ENCODE results near the gene MTMR11. TPM values are rescaled to one million over a fixed set of nuclear protein-coding genes. Genes with fewer than 3 reads are reported as not detected.

Gene MTMR11
- total and polyA plus RNA-seq, 2 experiments from 2014 or later, result 34.0 to 37.0 TPM

- WGBS (ENCODE audit: low lambda C conversion rate, missing lambda C conversion rate), result 12% methylated on average over 9 of the region's 9 CpGs
- no peaks in the 10 kb centered on the region for H3K36me3 ChIP-seq (replicated peaks; ENCODE audit: insufficient read depth, low read depth)
- TF ChIP-seq EZH2 (IDR thresholded peaks at IDR 0.05; ENCODE audit: borderline replicate concordance), result no peak
- TF ChIP-seq CTCF (IDR thresholded peaks at IDR 0.05; ENCODE audit: poor library complexity), result no peak
- no peak for TF ChIP-seq EZH2phosphoT487 (IDR thresholded peaks at IDR 0.05; ENCODE audit: low read depth, severe bottlenecking, unreplicated experiment)
- peaks cover 57% of the 10 kb centered on the region for H3K79me2 ChIP-seq
- peaks cover 47% of the 10 kb centered on the region for H4K20me1 ChIP-seq (ENCODE audit: insufficient read depth, poor library complexity, severe bottlenecking)
- H3K4me2 ChIP-seq, result peak overlapping the region; percentile 88
- H3K27me3 ChIP-seq, result no peaks in the 10 kb centered on the region
- peaks cover 14% of the 10 kb centered on the region for H3K4me1 ChIP-seq (ENCODE audit: insufficient read depth)
- peak overlapping the region; percentile 83 for H3K4me3 ChIP-seq
- no peak overlapping the region for H2AFZ ChIP-seq
- H3K9me3 ChIP-seq (ENCODE audit: low read depth), result no peaks in the 10 kb centered on the region
- DNase-seq (ENCODE audit: low spot score), result peak; percentile 28
- peak overlapping the region; percentile 99 for H3K27ac ChIP-seq
- no peaks in the 10 kb centered on the region for H3K9me2 ChIP-seq (replicated peaks; ENCODE audit: insufficient read depth)
These were observed 52.0 kb downstream of the MTMR11 start for GRCh38 chr1:149884433-149885338.

- Histone ChIP-seq H4K20me1 (ENCODE audit: insufficient read depth, poor library complexity, severe bottlenecking) (peaks cover 49% of the 10 kb centered on the region), H3K4me3 (peak overlapping the region; percentile 83), H3K9me2 (replicated peaks; ENCODE audit: insufficient read depth) (no peaks in the 10 kb centered on the region), H3K4me1 (ENCODE audit: insufficient read depth) (peaks cover 9% of the 10 kb centered on the region), H3K4me2 (peak overlapping the region; percentile 88), H3K36me3 (replicated peaks; ENCODE audit: insufficient read depth, low read depth) (no peaks in the 10 kb centered on the region), H2AFZ (no peak overlapping the region), H3K27me3 (no peaks in the 10 kb centered on the region), H3K79me2 (peaks cover 63% of the 10 kb centered on the region), H3K9me3 (ENCODE audit: low read depth) (no peaks in the 10 kb centered on the region), H3K27ac (no peak overlapping the region)
- no peak for DNase-seq (ENCODE audit: low spot score)
- WGBS (ENCODE audit: low lambda C conversion rate, missing lambda C conversion rate), result 94% methylated on average over 3 of the region's 3 CpGs
- TF ChIP-seq CTCF (IDR thresholded peaks at IDR 0.05; ENCODE audit: poor library complexity) (no peak), EZH2phosphoT487 (IDR thresholded peaks at IDR 0.05; ENCODE audit: low read depth, severe bottlenecking, unreplicated experiment) (no peak), EZH2 (IDR thresholded peaks at IDR 0.05; ENCODE audit: borderline replicate concordance) (no peak)
These were observed 53.0 kb downstream of the MTMR11 start for GRCh38 chr1:149883598-149884247.

DNA sequence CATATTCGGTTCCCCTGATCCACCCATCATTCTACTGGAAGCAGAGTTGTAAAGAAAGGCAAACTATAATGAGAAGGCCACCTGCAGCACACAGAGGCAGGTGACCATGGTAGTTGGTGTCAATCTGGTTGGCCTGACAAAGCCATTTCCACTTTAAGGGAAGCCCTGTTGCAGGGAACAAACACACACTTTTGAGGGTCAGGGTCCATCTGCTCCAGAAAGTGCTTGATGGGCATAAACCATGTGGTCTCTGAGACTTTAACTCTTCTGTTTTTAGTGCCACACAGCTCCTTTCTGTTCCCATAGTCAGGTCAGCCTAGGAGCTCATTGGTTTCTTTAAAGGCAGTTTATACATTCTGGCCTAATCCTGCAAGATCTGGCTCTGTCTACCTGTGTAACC, 54.8 kb downstream of the MTMR11 start:
- WGBS (ENCODE audit: low lambda C conversion rate, missing lambda C conversion rate), result 100% methylated on average over 1 of the region's 1 CpG

More for the DNA sequence above, 54.8 kb downstream of the MTMR11 start:
- Histone ChIP-seq H3K9me3 (ENCODE audit: low read depth) (no peaks in the 10 kb centered on the region), H3K4me2 (no peak overlapping the region), H3K27me3 (no peaks in the 10 kb centered on the region), H4K20me1 (ENCODE audit: insufficient read depth, poor library complexity, severe bottlenecking) (peaks cover 49% of the 10 kb centered on the region), H3K79me2 (peaks cover 69% of the 10 kb centered on the region), H3K9me2 (replicated peaks; ENCODE audit: insufficient read depth) (no peaks in the 10 kb centered on the region), H3K4me3 (no peak overlapping the region), H3K27ac (no peak overlapping the region), H3K36me3 (replicated peaks; ENCODE audit: insufficient read depth, low read depth) (no peaks in the 10 kb centered on the region), H3K4me1 (ENCODE audit: insufficient read depth) (peaks cover 9% of the 10 kb centered on the region), H2AFZ (no peak overlapping the region)
- no peak for DNase-seq (ENCODE audit: low spot score)
- TF ChIP-seq EZH2 (IDR thresholded peaks at IDR 0.05; ENCODE audit: borderline replicate concordance) (no peak), CTCF (IDR thresholded peaks at IDR 0.05; ENCODE audit: poor library complexity) (no peak)
